Measurements from ENCODE around the gene CARD10. TPM values are rescaled to one million over a fixed set of nuclear protein-coding genes. Genes with fewer than 3 reads are reported as not detected.
A peak's percentile ranks its signal among the peaks of the same experiment; 100 is the strongest.

Gene CARD10
- total and polyA plus RNA-seq, 2 of the 13 experiments (the other 11 are each of a cell fraction or from before 2014, with no cell fraction given) = 35.2 to 55.8 TPM

- 0 out of 2 replicates have a peak, but pooled peaks have one; percentile 47 for TF ChIP-seq ATF2 (CRISPR knock-in tag; IDR thresholded peaks at IDR 0.05)
- TF ChIP-seq ZNF746 (CRISPR knock-in tag; IDR thresholded peaks at IDR 0.05) = no peak
- 0 out of 2 replicates have a peak, but pooled peaks have one; percentile 41 for TF ChIP-seq PAXIP1 (CRISPR knock-in tag; conservative IDR thresholded peaks at IDR 0.05)
- TF ChIP-seq IRF2 (CRISPR knock-in tag; IDR thresholded peaks at IDR 0.05) = peak; percentile 64
- 0 out of 2 replicates have a peak, but pooled peaks have one; percentile 38 for TF ChIP-seq KLF6 (CRISPR knock-in tag; IDR thresholded peaks at IDR 0.05)
- 0 out of 2 replicates have a peak, but pooled peaks have one; percentile 63 for TF ChIP-seq POGK (CRISPR knock-in tag; conservative IDR thresholded peaks at IDR 0.05)
- no peak for TF ChIP-seq ISL2 (CRISPR knock-in tag; IDR thresholded peaks at IDR 0.05)
- no peak for TF ChIP-seq SMAD9 (CRISPR knock-in tag; IDR thresholded peaks at IDR 0.05)
- no peak for TF ChIP-seq NCOA5 (CRISPR knock-in tag; IDR thresholded peaks at IDR 0.05)
- TF ChIP-seq KDM2A (CRISPR knock-in tag; IDR thresholded peaks at IDR 0.05; ENCODE audit: borderline replicate concordance, low read depth) = peak; percentile 62; the same call in 1 of the 2 replicates
- no peak for TF ChIP-seq DMAP1 (CRISPR knock-in tag; IDR thresholded peaks at IDR 0.05)
- TF ChIP-seq CCDC6 (CRISPR knock-in tag; IDR thresholded peaks at IDR 0.05) = no peak; the same call in 1 of the 2 replicates
- TF ChIP-seq MED13 (CRISPR knock-in tag; IDR thresholded peaks at IDR 0.05) = no peak
- TF ChIP-seq NPAS2 (CRISPR knock-in tag; IDR thresholded peaks at IDR 0.05; ENCODE audit: borderline replicate concordance) = no peak
- no peak for TF ChIP-seq GATA4 (IDR thresholded peaks at IDR 0.05; ENCODE audit: borderline replicate concordance, low read depth)
- TF ChIP-seq PRDM4 (CRISPR knock-in tag; IDR thresholded peaks at IDR 0.05; ENCODE audit: borderline replicate concordance) = no peak
- peak; percentile 56; the same call in 1 of the 2 replicates for TF ChIP-seq MYC (CRISPR knock-in tag; IDR thresholded peaks at IDR 0.05; ENCODE audit: borderline replicate concordance)
- no peak for TF ChIP-seq U2AF2 (IDR thresholded peaks at IDR 0.05; ENCODE audit: low read depth, low read length)
- TF ChIP-seq MAF1 (CRISPR knock-in tag; IDR thresholded peaks at IDR 0.05; ENCODE audit: borderline replicate concordance) = no peak
These were observed 19.6 kb upstream of the CARD10 start (continued) for GRCh38 chr22:37538590-37539357.

All from HepG2 (cell line).